ENCODE measurements around the gene PPP1R15A.
"Not testable (repeated sequence)": the region's sequence is repeated elsewhere in the genome, so short reads cannot be mapped to it uniquely, and the experiment has no call there.

Gene PPP1R15A

GRCh38 chr19:48859711-48860572 lies 12.3 kb upstream of the PPP1R15A start:
- DNase-seq: peak; percentile 35 to 41

- no peak for DNase-seq
These were observed 10.9 kb upstream of the PPP1R15A start for GRCh38 chr19:48861313-48861712.

GRCh38 chr19:48862827-48863226 lies 9.4 kb upstream of the PPP1R15A start:
- no peak for DNase-seq

GRCh38 chr19:48866692-48867091 lies 5.5 kb upstream of the PPP1R15A start:
- DNase-seq: no peak

- no peak for DNase-seq
These were observed 5.0 kb upstream of the PPP1R15A start for GRCh38 chr19:48867123-48867745.

- no peak for DNase-seq
These were observed 4.5 kb upstream of the PPP1R15A start for GRCh38 chr19:48867746-48868113.

GRCh38 chr19:48868114-48868886 lies 3.9 kb upstream of the PPP1R15A start, which contains the start of gene PLEKHA4:
Gene PLEKHA4, minus strand, starts transcription at chr19:48868617. Its CDS starts 997 bp downstream, at chr19:48867620.
- no peak for DNase-seq

GRCh38 chr19:48870048-48870447 lies 2.2 kb upstream of the PPP1R15A start:
- DNase-seq: no peak

GRCh38 chr19:48871471-48872181 lies 595 bp upstream of the PPP1R15A start:
- not testable (repeated sequence) for DNase-seq

GRCh38 chr19:48872884-48873475 lies 759 bp downstream of the PPP1R15A start:
- DNase-seq: peak; percentile 84 to 85

GRCh38 chr19:48873476-48874302 lies 1.5 kb downstream of the PPP1R15A start:
- DNase-seq: peak in 1 of 2 experiments; percentile 33

- DNase-seq: peak; percentile 37 to 48
These were observed 2.3 kb downstream of the PPP1R15A start for GRCh38 chr19:48874303-48875135.

GRCh38 chr19:48876043-48876981 lies 4.1 kb downstream of the PPP1R15A start:
- DNase-seq: peak; percentile 67 to 68

GRCh38 chr19:48877855-48878195 lies 5.6 kb downstream of the PPP1R15A start:
- DNase-seq: no peak

GRCh38 chr19:48878196-48879024 lies 6.2 kb downstream of the PPP1R15A start:
- DNase-seq: peak; percentile 36 to 39

- DNase-seq: no peak
These were observed 6.9 kb downstream of the PPP1R15A start for GRCh38 chr19:48879025-48879637.

GRCh38 chr19:48879696-48880095 lies 7.5 kb downstream of the PPP1R15A start:
- not testable (repeated sequence) for DNase-seq
